ENCODE results near the gene SLC6A4.

Gene SLC6A4

DNA sequence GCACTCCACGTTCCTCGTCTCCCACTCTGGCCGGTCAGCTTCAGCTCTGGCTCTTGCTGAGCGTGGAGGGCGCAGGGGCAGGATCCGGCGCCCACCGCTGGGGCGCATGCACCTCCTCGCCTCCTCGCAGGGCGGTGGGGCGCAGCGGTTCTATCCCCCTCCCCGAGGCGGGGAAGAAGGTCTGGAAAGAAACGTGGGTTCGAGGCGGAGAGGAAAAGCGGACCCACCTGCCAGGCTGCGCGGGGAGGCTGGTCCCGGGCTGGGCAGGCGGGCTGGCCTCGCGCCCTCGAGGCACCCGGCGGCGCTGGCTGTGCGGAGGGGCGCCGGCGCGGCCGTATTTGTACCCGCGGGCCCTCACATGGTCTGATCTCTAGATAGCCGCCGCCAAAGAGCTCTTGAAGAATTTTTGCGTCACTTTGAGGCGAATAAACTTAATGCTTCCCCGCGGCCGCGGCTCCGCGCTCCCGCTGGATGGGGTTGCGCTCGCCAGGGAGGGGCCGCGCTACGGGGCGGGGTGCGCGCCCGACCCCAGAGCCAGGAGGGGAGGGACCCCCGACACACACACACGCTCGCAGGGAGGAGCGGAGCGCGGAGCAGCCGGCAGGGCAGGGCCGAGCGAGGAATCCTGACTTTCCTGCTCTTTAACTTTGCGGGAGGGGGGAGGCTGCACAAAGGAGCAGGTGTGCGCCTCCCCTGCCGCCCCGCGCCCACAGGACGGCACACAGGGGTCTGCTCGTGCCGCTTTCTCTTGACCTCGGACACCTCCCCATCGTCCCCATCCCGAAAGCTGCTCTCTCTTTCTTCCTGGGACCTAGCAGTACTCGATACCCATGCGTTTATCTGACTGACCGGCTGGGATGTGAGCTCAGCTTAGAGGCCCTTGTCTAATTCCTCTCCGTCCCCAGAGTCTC, at the start of gene SLC6A4:
SLC6A4 (minus strand) TSS at position 312 of the 911 bp plus-strand sequence. CDS start 13,739 bp downstream, outside the sequence.
- in situ Hi-C loops (cut with MboI; ENCODE audit: low sequenced_read_pairs): no loop called here

DNA sequence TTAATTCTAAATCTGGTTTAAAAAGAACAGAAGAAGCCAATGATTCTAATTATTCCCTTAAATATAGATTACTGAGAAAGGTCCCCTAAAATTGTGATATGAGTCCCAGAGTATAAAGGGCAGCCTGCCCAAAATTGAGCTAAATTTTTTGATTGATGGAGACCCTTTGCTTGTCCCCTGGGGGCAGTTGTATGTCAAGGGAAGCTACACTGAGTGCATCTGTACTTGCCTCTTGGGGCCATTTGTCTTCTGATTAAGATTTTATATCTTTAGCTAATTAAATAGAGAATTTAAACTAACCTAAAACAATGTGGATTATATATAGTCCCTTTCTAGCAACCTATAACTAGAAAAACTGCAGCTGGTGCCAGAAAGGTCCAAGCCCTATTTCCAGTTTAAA, 43.7 kb upstream of the SLC6A4 start:
- in situ Hi-C loops (cut with MboI; ENCODE audit: low sequenced_read_pairs): no loop called here

DNA sequence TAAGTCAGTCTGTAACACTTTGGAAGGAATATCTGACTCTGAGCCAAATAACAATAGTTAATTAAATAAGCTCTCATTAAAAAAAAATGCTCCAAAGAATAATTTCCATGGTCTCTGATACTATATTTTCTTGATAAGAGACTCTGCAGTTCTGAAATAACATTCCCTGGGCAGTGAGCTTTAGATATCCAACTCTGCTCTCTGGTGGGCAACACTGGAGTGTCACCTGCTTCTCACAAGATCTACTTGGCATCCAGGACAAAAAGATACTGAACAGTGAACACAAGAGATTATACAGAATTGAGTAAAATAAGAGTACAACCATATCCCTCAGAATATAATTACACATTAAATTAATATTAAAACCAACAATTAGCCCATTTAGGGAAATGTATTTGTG, 42.5 kb upstream of the SLC6A4 start:
- in situ Hi-C loops (cut with MboI; ENCODE audit: low sequenced_read_pairs): no loop called here

DNA sequence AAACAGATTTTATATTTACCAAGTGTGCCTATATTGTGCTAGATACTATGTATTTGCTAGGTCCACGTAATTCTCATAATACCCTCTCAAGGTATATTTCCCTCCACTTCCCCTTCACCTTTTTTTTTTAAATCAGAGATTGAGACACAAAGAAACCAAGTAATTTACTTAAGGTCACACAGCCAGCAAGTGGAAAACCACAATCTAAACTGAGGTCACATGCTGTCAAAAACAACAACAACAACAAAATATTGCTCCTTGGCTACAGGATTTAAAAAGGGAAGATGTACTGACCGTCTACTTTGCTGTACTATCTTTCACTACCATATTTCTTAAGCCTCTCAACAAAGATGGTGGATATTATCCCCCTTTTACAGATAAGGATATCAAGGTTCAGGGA, 40.4 kb upstream of the SLC6A4 start:
- in situ Hi-C loops (cut with MboI; ENCODE audit: low sequenced_read_pairs): no loop called here

DNA sequence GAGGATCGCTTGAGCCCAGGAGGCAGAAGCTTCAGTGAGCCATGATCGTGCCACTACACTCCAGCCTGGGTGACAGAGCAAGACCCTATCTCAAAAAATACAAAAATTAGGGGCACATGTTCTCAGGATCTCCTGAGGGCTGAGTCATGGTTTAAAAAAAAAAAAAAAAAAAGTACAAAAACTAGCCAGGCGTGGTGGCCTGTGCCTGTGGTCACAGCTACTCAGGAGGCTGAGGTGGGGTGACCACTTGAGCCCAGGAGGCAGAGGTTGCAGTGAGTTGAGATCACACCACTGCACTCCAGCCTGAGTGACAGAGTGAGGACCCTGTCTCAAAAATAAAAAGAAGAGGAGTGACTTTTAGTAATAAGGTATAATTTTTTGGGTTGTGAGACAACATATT, 39.4 kb upstream of the SLC6A4 start:
- in situ Hi-C loops (cut with MboI; ENCODE audit: low sequenced_read_pairs): no loop called here

DNA sequence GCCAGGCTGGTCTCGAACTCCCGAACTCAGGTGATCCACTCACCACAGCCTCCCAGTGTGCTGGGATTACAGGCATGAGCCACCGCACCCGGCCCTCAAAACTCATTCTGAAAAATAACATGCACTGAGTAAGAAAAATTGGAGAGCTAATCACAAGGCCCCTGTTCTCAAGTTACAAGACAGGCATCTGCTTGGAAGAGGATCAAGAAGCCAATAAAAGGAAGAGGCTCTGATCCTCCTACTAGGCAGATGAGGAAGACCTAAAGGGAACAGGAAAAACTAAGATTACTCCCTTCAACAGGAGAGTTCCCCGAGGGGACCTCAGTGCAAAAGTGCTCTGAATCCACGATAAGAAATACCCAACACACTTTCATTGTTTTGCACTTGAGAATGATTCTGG, 37.9 kb upstream of the SLC6A4 start:
- in situ Hi-C loops (cut with MboI; ENCODE audit: low sequenced_read_pairs): no loop called here

DNA sequence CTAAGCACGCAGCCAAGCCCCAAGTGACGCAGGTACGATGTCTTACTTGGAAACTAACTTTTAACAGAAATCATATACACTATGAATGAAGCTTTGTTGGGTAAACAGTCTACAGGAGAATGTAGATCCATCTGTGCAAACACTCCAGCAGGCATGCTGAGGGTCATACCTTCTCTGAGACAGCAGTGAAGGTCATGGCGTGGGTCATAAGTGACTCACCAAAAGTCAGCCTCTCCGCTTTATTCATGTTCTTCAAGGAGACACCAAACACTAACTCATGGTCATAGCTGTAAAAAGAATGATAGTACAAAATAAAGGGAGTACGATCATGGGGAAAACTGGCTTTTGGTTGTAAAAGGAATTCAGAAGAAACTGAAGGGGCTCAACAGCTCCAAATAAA, 35.6 kb upstream of the SLC6A4 start:
- in situ Hi-C loops (cut with MboI; ENCODE audit: low sequenced_read_pairs): no loop called here

DNA sequence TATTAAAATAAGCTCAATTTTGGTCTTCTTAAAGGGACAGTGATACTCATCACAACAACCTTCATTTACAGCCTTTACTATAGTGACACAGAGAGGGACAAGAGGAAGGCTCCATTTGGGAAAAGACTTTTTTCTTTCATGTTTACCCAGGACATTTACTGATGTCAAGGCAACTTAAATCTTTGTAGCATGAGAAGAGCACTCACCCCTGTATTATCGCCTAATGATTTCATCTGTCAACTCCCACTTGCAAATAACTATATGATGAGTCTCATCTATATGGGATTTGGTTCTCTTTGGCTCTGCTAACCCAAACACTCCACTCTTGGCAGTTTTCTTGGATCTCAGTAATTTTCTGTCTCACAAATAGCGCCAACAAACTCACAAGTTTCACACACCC, 32.1 kb upstream of the SLC6A4 start:
- in situ Hi-C loops (cut with MboI; ENCODE audit: low sequenced_read_pairs): no loop called here

DNA sequence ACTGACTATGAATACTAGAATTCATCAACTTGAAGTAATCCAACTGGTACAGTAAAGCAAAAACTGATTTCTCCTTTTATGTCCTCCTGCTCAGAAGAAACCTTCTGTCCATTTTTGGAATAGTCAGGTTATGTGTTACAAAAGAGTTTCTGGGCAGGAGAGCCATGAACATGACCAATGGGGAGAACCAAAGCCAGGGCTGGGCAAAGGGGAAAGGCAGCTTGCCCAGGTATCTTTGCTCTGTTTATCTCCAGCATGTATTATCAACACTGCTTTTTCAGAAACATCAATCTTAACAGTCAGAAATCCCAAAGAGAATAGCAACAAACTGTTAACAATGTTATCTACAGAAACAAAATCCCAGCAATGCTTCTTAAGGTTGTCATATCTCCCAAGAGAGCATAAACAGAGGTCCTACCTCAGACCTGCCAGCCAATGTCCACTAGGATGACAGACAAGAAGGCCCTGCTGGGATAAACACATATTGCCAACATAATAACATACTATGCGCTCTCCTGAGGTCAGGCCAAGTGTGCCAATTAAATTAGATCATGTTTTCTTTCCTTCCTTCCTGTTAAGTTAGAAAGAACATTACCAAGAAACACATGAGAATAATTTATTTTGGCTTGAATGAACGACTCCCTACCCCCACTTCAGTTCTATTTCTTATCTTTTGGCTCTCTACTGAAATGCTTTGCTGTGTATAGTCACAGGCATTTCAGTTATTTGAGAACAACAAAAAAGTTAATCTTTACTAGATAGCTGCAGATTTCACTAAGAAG, 28.2 kb upstream of the SLC6A4 start:
- in situ Hi-C loops (cut with MboI; ENCODE audit: low sequenced_read_pairs): no loop called here

DNA sequence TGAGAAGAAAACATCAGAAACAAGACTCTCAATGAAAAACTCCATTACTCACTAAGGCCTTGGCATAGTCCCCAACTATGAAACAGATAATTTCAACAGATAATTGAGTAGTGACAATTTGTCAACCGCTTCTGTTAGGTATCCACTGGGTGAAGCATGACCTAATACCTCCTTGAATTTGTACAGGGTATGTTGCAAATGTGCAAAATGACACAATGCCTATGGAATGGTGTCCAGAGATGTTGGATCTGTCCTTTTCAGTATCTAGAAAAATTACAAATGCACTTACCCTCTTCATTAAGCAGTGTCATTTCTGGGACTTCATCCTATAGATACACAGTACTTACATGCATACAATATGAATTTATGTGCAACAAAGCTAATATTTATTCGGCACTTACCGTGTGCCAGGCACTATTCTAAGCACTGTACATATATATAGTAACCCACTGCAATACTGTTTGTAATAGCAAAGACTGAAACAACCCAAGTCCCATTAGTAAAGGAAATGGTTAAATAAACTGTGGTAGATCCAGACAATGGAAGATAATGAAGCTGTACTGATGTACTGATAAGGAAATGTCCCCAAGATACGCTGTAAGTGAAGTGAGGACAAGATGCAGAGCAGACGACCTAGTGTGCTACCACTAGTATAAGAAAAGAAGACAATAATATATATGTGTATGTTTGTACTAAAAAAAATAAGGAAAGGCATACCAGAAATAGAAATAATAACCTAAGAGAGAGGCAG, 21.4 kb upstream of the SLC6A4 start:
- in situ Hi-C loops (cut with MboI; ENCODE audit: low sequenced_read_pairs): no loop called here

DNA sequence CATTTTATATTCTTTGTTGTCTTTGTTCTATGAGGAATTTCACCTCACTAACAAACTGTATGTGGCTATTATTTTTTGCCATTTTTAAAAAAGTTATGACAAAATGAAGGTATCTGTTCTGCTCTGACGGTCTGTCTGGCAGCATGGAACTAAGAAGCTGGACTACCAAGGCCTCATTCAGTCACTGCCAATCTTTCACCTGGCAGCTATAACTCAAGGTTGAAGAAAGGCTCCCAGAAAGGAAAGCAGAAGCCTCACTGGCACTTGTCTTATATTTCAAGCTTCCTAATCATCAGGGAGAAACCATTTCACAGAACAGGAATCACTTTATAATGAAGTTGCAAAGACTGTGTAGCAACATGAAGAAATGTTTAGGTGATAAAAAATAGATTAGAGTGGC, 18.7 kb upstream of the SLC6A4 start:
- in situ Hi-C loops (cut with MboI; ENCODE audit: low sequenced_read_pairs): no loop called here

DNA sequence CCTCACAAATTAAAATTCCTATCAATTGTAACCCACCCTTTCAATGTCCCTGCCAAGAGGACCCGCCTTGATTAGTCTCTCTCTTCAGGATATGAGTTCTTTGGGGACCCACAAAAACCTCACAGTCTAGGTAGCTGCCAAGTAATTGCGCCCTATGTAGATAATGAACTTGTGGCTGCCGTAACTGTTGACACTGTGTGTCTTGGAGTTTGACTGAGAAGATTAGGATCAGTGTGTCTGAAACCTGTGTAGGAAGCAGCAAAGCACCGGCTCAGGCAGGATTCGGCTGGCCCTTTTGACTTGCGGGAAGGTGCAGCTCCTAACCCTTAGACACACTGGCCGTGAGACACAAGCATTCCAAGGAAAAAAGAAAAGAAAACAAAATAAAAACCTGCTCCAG, 17.8 kb upstream of the SLC6A4 start:
- in situ Hi-C loops (cut with MboI; ENCODE audit: low sequenced_read_pairs): no loop called here

DNA sequence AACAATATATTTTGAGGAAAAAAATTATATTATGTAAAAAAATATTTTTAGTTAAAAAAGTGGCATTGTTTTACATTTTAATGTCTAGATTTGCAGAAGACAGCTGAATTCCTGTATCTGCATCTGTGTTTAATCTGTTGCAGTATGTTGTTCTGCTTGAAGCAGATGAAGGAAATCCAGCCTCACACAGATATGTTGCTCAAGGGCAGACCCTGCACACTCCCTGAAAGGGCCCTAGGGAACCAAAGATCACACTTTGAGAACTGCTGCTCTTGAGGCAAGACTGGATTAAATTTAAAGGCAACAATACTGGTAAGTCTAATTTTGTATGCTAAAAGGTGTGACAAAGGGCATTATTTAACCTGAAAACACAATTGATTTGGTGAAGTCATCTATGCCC, 16.4 kb upstream of the SLC6A4 start:
- in situ Hi-C loops (cut with MboI; ENCODE audit: low sequenced_read_pairs): no loop called here

DNA sequence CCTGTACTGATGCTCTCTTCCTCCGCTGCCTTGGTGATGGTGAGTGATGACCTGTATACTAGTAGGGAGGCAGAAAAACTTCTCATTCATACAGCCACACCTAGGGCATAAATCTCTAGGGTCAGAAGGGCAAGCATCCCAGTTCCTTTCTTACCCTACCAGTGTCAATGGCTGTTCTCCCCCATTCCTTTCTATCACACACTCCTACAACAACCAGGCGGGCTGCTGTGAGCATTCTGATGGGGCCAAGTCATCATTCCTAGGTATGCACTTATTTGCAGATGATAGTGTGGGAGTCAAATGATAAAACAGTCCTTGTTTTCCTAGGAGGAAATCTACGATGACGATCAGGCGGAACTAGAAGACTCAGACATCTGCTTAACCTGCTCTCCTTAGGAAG, 14.0 kb upstream of the SLC6A4 start:
- in situ Hi-C loops (cut with MboI; ENCODE audit: low sequenced_read_pairs): no loop called here

DNA sequence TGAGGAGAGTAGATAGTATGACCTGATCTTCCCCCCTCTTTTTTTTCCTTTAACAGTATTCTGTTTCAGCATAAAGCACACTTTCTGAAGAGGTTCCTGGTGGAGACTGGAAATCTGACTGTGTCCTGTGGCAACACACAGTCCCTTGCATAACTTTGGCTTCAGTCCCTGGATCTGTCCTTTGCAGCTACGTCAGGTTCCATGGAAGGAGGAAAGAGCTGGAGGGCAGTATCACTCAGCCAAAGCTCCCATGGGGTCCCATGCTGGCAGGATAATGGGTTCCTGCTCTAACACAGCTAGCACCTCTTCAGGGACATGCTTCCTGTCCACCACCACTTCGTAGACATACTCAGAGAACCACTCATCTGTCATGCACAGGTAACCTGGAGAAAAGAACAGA, 13.3 kb upstream of the SLC6A4 start:
- in situ Hi-C loops (cut with MboI; ENCODE audit: low sequenced_read_pairs): no loop called here

DNA sequence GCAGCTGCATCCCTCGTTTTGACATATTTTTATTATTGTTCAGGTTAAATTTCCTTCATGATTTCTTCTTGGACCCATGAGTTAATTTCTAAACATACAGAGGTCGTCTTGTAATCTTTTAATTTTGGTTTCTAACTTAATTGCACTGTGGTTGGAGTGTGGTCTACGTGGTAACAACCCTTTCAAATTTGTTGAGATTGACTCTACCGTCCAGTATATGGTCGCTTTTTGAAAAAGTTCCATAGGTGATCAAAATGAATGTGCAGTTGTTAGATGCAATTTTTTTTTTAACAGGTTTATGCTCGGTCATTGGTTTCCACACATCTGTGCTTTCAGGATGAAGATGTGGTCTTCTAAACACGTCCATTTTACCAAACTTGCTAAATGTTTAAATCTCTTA, 11.0 kb upstream of the SLC6A4 start:
- in situ Hi-C loops (cut with MboI; ENCODE audit: low sequenced_read_pairs): no loop called here

DNA sequence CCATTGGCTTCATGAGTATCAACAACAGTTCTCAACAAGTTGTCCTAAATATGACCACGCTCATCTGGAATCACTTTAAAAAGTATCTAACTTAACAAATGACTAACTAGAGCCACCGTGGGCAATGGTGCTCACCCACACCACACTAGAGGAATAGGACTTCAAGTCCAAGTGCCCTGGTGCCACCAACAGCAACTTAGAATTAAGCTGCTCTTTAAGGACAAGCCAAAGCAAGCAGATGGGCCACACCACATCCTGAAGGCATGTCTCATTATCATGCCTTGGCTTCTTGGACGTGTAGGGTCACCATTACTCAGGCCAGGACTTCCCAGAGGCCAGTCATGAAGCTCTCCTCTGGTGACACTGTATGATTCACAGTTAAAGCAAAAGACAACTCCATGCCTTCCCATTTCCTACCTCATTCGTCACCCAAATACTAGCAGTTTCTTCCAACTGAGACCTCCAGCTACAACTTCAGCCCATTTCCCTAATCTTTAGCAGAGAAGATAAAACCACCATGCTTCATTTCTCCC, 9.4 kb upstream of the SLC6A4 start:
- in situ Hi-C loops (cut with MboI; ENCODE audit: low sequenced_read_pairs): no loop called here

DNA sequence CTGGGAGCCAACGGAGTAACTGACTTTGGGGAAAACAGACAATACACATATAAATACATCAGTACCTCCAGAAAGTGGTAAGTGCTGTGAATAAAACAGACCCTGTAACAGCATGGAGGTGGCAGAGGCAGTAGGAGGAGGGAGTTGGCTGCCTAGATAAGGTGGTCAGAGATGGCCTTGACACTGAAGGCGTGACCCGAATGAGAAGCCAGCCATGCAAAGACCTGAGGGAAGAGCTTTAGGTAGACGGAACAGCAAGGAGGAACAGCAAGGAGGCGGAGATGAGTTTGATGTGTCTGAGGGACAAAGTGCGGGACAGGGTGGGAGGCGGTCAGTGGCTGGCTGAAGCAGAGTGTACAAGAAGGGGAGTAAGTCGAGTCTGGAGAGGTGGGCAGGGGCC, 8.1 kb upstream of the SLC6A4 start:
- in situ Hi-C loops (cut with MboI; ENCODE audit: low sequenced_read_pairs): no loop called here

DNA sequence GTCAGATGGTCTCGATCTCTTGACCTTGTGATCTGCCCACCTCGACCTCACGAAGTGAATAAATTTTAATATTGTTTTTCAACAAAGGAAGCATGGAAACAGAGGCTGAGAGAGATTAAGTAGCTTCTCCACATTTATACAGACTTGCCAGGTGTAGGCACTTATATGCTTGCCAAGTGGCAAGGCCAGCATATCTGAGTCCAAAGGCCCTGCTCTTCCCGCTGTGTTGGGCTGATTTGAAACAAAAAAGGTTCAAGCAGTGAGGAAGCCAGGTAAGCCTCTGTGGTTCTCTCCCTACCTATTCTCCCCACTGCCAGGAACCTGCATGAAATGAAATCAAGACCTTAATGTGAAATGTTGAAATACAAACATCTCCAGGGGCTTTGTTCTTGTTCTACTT, 7.5 kb upstream of the SLC6A4 start:
- in situ Hi-C loops (cut with MboI; ENCODE audit: low sequenced_read_pairs): no loop called here

DNA sequence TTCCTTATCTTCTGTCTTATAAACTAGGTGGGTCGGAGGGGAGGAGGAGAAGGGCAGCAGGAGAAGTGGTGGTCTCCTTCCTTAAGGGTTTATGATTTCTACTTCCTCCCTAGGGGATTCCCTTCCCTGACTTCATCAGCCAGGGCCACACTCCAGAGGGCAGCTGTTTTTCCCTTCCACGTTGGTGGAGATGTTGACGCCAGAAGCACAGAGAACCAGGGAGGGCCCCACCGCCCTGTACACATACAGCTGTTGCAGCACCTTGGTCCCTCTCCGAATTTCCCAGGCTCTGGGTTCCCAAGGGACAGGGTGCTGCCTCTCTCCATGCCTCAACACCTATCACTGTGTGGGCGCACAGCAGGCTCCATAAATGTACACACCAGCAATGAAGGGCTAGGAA, 5.6 kb upstream of the SLC6A4 start:
- in situ Hi-C loops (cut with MboI; ENCODE audit: low sequenced_read_pairs): no loop called here

DNA sequence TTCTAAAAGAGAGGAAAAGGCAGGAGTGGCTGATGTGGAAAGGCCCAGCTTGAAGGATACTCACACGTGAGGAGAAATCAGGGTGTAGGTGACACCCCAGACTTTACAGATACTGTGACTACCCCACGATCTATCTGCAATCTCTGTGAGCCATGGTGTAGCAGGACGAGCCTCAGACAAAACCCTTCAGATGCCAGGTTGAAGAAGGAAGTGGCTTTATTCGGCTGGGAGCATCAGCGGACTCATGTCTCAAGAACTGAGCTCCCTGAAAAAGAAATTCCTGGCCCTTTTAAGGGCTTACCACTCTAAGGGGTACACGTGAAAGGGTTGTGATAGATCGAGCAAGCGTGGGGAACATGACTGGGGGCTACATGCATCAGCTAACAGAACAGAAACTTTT, 4.7 kb upstream of the SLC6A4 start:
- in situ Hi-C loops (cut with MboI; ENCODE audit: low sequenced_read_pairs): no loop called here

Measured in HL-60/S4 treated with retinoic acid at 250 ng/mL for 4 days and 3 days (cell line).